Measurements from ENCODE around the gene DCDC1. TPM values are rescaled to one million over a fixed set of nuclear protein-coding genes. Genes with fewer than 3 reads are reported as not detected.
A peak's percentile ranks its signal among the peaks of the same experiment; 100 is the strongest.

The DCDC1 gene
- total RNA-seq, 2 donors from 2014 or later: 0.33 to 1.8 TPM

GRCh38 chr11:30914143-30914762 lies 455.3 kb downstream of the DCDC1 start:
- H3K4me3 ChIP-seq: no peak overlapping the region
- intact Hi-C loops (cut with DNase I): loop anchor here (10.0 kb wide), 1 partner anchor 569 kb away; no protein-coding TSS in a partner anchor
- no peaks in the 10 kb centered on the region for H3K36me3 ChIP-seq (replicated peaks in 1 of 2; ENCODE audit: insufficient read depth in 1 of 2, low read depth in 2 of 2)
- DNase-seq (peak; percentile 45 to 64 (median 51)), ATAC-seq (peak; percentile 56)
- no peaks in the 10 kb centered on the region for H3K9me3 ChIP-seq
- H3K27me3 ChIP-seq: no peaks in the 10 kb centered on the region
- no peak overlapping the region for H3K27ac ChIP-seq
- WGBS, 2 donors: 20 to 22% methylated on average over 8 of the region's 8 CpGs
- TF ChIP-seq CTCF (IDR thresholded peaks at IDR 0.05) (peak; percentile 21 to 45 (median 41)), POLR2A (IDR thresholded peaks at IDR 0.05) (no peak)
- H3K4me1 ChIP-seq: no peaks in the 10 kb centered on the region

GRCh38 chr11:30911247-30911646 lies 458.3 kb downstream of the DCDC1 start:
- H3K4me3 ChIP-seq: no peak overlapping the region
- DNase-seq (no peak), ATAC-seq (no peak)
- no peaks in the 10 kb centered on the region for H3K36me3 ChIP-seq (replicated peaks in 1 of 2; ENCODE audit: insufficient read depth in 1 of 2, low read depth in 2 of 2)
- no peaks in the 10 kb centered on the region for H3K9me3 ChIP-seq
- H3K27ac ChIP-seq: no peak overlapping the region
- no peaks in the 10 kb centered on the region for H3K4me1 ChIP-seq
- intact Hi-C loops (cut with DNase I): loop anchor here (10.0 kb wide), 1 partner anchor 566 kb away; no protein-coding TSS in a partner anchor
- H3K27me3 ChIP-seq: no peaks in the 10 kb centered on the region
- no peak for TF ChIP-seq CTCF (IDR thresholded peaks at IDR 0.05)
- TF ChIP-seq POLR2A (IDR thresholded peaks at IDR 0.05): no peak

GRCh38 chr11:30908857-30909256 lies 460.7 kb downstream of the DCDC1 start:
- intact Hi-C loops (cut with DNase I): no loop called here
- Histone ChIP-seq H3K4me3 (no peak overlapping the region), H3K9me3 (no peaks in the 10 kb centered on the region), H3K27me3 (no peaks in the 10 kb centered on the region), H3K27ac (no peak overlapping the region), H3K36me3 (replicated peaks in 1 of 2; ENCODE audit: insufficient read depth in 1 of 2, low read depth in 2 of 2) (no peaks in the 10 kb centered on the region), H3K4me1 (no peaks in the 10 kb centered on the region)
- no peak for ATAC-seq
- DNase-seq: no peak
- 81 to 86% methylated on average over 1 of the region's 1 CpG for WGBS, 2 donors
- TF ChIP-seq CTCF (IDR thresholded peaks at IDR 0.05): no peak
- TF ChIP-seq POLR2A (IDR thresholded peaks at IDR 0.05): no peak

GRCh38 chr11:30908272-30908671 lies 461.3 kb downstream of the DCDC1 start:
- intact Hi-C loops (cut with DNase I): no loop called here
- DNase-seq (no peak), ATAC-seq (no peak)
- Histone ChIP-seq H3K9me3 (no peaks in the 10 kb centered on the region), H3K27ac (no peak overlapping the region), H3K36me3 (replicated peaks in 1 of 2; ENCODE audit: insufficient read depth in 1 of 2, low read depth in 2 of 2) (no peaks in the 10 kb centered on the region), H3K4me1 (no peaks in the 10 kb centered on the region), H3K27me3 (no peaks in the 10 kb centered on the region), H3K4me3 (no peak overlapping the region)
- WGBS, 2 donors: 85% methylated on average over 2 of the region's 2 CpGs
- no peak for TF ChIP-seq CTCF (IDR thresholded peaks at IDR 0.05)
- no peak for TF ChIP-seq POLR2A (IDR thresholded peaks at IDR 0.05)

GRCh38 chr11:30902929-30903328 lies 466.6 kb downstream of the DCDC1 start:
- DNase-seq (no peak), ATAC-seq (no peak)
- intact Hi-C loops (cut with DNase I): no loop called here
- Histone ChIP-seq H3K4me1 (no peaks in the 10 kb centered on the region), H3K27me3 (no peaks in the 10 kb centered on the region), H3K9me3 (no peaks in the 10 kb centered on the region), H3K36me3 (replicated peaks in 1 of 2; ENCODE audit: insufficient read depth in 1 of 2, low read depth in 2 of 2) (no peaks in the 10 kb centered on the region), H3K4me3 (no peak overlapping the region), H3K27ac (no peak overlapping the region)
- TF ChIP-seq CTCF (IDR thresholded peaks at IDR 0.05): no peak
- TF ChIP-seq POLR2A (IDR thresholded peaks at IDR 0.05): no peak
